Mesenchymal stem cell (in vitro differentiated cells and primary cell): Measurements from ENCODE around the gene TBX1.

Experiments
- DNase-seq: peaks from one replicate; pipeline ENCODE4 v3.0.0-alpha.2; 2013
- H2AFZ ChIP-seq: one replicate; pipeline ENCODE4 v1.6.1; 2013; ENCODE audit warnings: low read depth, mild to moderate bottlenecking, control low read depth, inconsistent platforms, low read length, moderate library complexity
- H2AK5ac ChIP-seq: 2 replicates; pipeline ENCODE4 v1.6.1; 2013; ENCODE audit warnings: low read length, moderate library complexity, mild to moderate bottlenecking, inconsistent platforms; ENCODE audit not compliant: severe bottlenecking
- H2BK120ac ChIP-seq: one replicate; pipeline ENCODE4 v1.6.1; 2013; ENCODE audit warnings: low read depth, mild to moderate bottlenecking, inconsistent platforms, low read length, moderate library complexity
- H2BK12ac ChIP-seq, 2 experiments: one replicate each; pipeline ENCODE4 v1.6.1; 2013; ENCODE audit warnings: inconsistent platforms in 2 of 2, low read length in 2 of 2, mild to moderate bottlenecking in 2 of 2, moderate library complexity in 2 of 2, control low read depth in 1 of 2
- H2BK15ac ChIP-seq: one replicate; pipeline ENCODE4 v1.6.1; 2013; ENCODE audit warnings: mild to moderate bottlenecking, low read depth, inconsistent platforms; ENCODE audit not compliant: poor library complexity, severe bottlenecking
- H2BK5ac ChIP-seq: 2 replicates; pipeline ENCODE4 v1.6.1; 2013; ENCODE audit warnings: low read depth, mild to moderate bottlenecking, low read length, control low read depth, inconsistent platforms; ENCODE audit not compliant: poor library complexity, severe bottlenecking
- H3K14ac ChIP-seq, 2 experiments: one replicate each; pipeline ENCODE4 v1.6.1; 2013; ENCODE audit warnings: inconsistent platforms in 2 of 2, low read length in 2 of 2, control low read depth in 1 of 2, mild to moderate bottlenecking in 1 of 2, moderate library complexity in 1 of 2
- H3K18ac ChIP-seq, 2 experiments: one replicate each; pipeline ENCODE4 v1.6.1; 2013; ENCODE audit warnings: inconsistent platforms in 2 of 2, low read length in 2 of 2, control low read depth in 1 of 2, low read depth in 1 of 2, mild to moderate bottlenecking in 1 of 2
- H3K23ac ChIP-seq, 2 experiments: one replicate each; pipeline ENCODE4 v1.6.1; 2013; ENCODE audit warnings: inconsistent platforms in 2 of 2, low read length in 2 of 2, mild to moderate bottlenecking in 2 of 2, moderate library complexity in 2 of 2, control low read depth in 1 of 2
- H3K27ac ChIP-seq: 2 replicates; pipeline ENCODE4 v1.5.1; 2013; ENCODE audit warnings: mild to moderate bottlenecking, moderate library complexity, low read length, control low read depth, inconsistent platforms; ENCODE audit not compliant: poor library complexity, severe bottlenecking
- H3K27me3 ChIP-seq, 2 experiments: 2 replicates each; pipeline versions ENCODE4 v1.6.1 to v1.7.0; 2013; ENCODE audit warnings: low read length in 2 of 2, mild to moderate bottlenecking in 2 of 2, moderate library complexity in 2 of 2, control low read depth in 1 of 2, inconsistent platforms in 1 of 2; ENCODE audit not compliant: control insufficient read depth in 1 of 2, insufficient read depth in 1 of 2
- H3K36me3 ChIP-seq, 2 experiments: 2 replicates each; pipeline versions ENCODE4 v1.6.1 to v1.7.0; 2013; ENCODE audit warnings: low read length in 2 of 2, control low read depth in 1 of 2, inconsistent platforms in 1 of 2, low read depth in 1 of 2, mild to moderate bottlenecking in 1 of 2; ENCODE audit not compliant: insufficient read depth in 2 of 2, control insufficient read depth in 1 of 2
- H3K4ac ChIP-seq, 2 experiments: one replicate each; pipeline ENCODE4 v1.6.1; 2013; ENCODE audit warnings: inconsistent platforms in 2 of 2, low read length in 2 of 2, mild to moderate bottlenecking in 2 of 2, moderate library complexity in 2 of 2, control low read depth in 1 of 2, low read depth in 1 of 2
- H3K4me1 ChIP-seq: 2 replicates; pipeline ENCODE4 v1.6.1; 2013; ENCODE audit warnings: low read depth, low read length, control low read depth; ENCODE audit not compliant: control insufficient read depth, insufficient read depth
- H3K4me2 ChIP-seq: 2 replicates; pipeline ENCODE4 v1.6.1; 2013; ENCODE audit warnings: low read length, mild to moderate bottlenecking, inconsistent platforms; ENCODE audit not compliant: poor library complexity, severe bottlenecking
- H3K4me3 ChIP-seq, 2 experiments: 2 replicates each; pipeline versions ENCODE4 v1.5.1 to v1.7.0; 2013; ENCODE audit warnings: low read length in 2 of 2, mild to moderate bottlenecking in 2 of 2, control low read depth in 1 of 2, low read depth in 1 of 2; ENCODE audit not compliant: insufficient read depth in 1 of 2
- H3K79me1 ChIP-seq: replicated peaks from 2 replicates; pipeline ENCODE4 v1.6.1; 2013; ENCODE audit warnings: mild to moderate bottlenecking, control low read depth, low read length, inconsistent platforms; ENCODE audit not compliant: poor library complexity, severe bottlenecking
- H3K9ac ChIP-seq: 2 replicates; pipeline ENCODE4 v1.7.0; 2013; ENCODE audit warnings: mild to moderate bottlenecking, low read length, moderate library complexity
- H3K9me3 ChIP-seq: 2 replicates; pipeline ENCODE4 v1.7.0; 2013; ENCODE audit warnings: mild to moderate bottlenecking, low read length; ENCODE audit not compliant: control insufficient read depth
- H4K8ac ChIP-seq: one replicate; pipeline ENCODE4 v1.6.1; 2013; ENCODE audit warnings: inconsistent platforms, mild to moderate bottlenecking, low read length, moderate library complexity
- H4K91ac ChIP-seq: one replicate; pipeline ENCODE4 v1.6.1; 2013; ENCODE audit warnings: mild to moderate bottlenecking, low read length, inconsistent platforms
- WGBS: methylation state at CpG from one replicate; pipeline ENCODE4 v1.1.7; 2013; ENCODE audit warnings: mixed read lengths; 5-methylcytosine and 5-hydroxymethylcytosine counted together

Gene TBX1

GRCh38 chr22:19755145-19755710, 5.3 kb upstream of the TBX1 start:
- H3K27ac ChIP-seq: no peak overlapping the region
- no peak overlapping the region for H3K23ac ChIP-seq
- H2BK15ac ChIP-seq: no peak overlapping the region
- H3K4ac ChIP-seq: no peak overlapping the region
- H4K91ac ChIP-seq: no peak overlapping the region
- H2BK120ac ChIP-seq: no peak overlapping the region
- H3K9me3 ChIP-seq: no peaks in the 10 kb centered on the region
- DNase-seq: no peak
- no peak overlapping the region for H3K4me3 ChIP-seq
- peaks cover 0 to 5% of the 10 kb centered on the region in 2 experiments for H3K36me3 ChIP-seq
- no peak overlapping the region for H2AFZ ChIP-seq
- H3K79me1 ChIP-seq: no peaks in the 10 kb centered on the region
- no peak overlapping the region for H2BK12ac ChIP-seq
- H3K14ac ChIP-seq: no peak overlapping the region
- no peak overlapping the region for H3K18ac ChIP-seq
- H3K27me3 ChIP-seq: peaks cover 68 to 94% of the 10 kb centered on the region in 2 experiments
- H3K4me2 ChIP-seq: no peak overlapping the region
- H3K9ac ChIP-seq: no peak overlapping the region
- H2BK5ac ChIP-seq: no peak overlapping the region
- 1% methylated on average over 59 of the region's 59 CpGs for WGBS
- no peak overlapping the region for H4K8ac ChIP-seq
- H2AK5ac ChIP-seq: no peak overlapping the region
- H3K4me1 ChIP-seq: peaks cover 36% of the 10 kb centered on the region

- H2BK120ac ChIP-seq: no peak overlapping the region
- H3K4me2 ChIP-seq: no peak overlapping the region
- H3K79me1 ChIP-seq: no peaks in the 10 kb centered on the region
- no peak overlapping the region for H2AK5ac ChIP-seq
- H3K4me3 ChIP-seq: no peak overlapping the region
- H3K36me3 ChIP-seq: peaks cover 0 to 5% of the 10 kb centered on the region in 2 experiments
- no peak overlapping the region for H4K91ac ChIP-seq
- H2BK12ac ChIP-seq: no peak overlapping the region
- H3K4ac ChIP-seq: no peak overlapping the region
- no peak overlapping the region for H4K8ac ChIP-seq
- H3K14ac ChIP-seq: no peak overlapping the region
- no peak overlapping the region for H3K18ac ChIP-seq
- DNase-seq: no peak
- H3K23ac ChIP-seq: peak overlapping the region in 1 of 2 experiments; percentile 9
- WGBS: 5% methylated on average over 26 of the region's 26 CpGs
- no peak overlapping the region for H2BK15ac ChIP-seq
- peaks cover 34% of the 10 kb centered on the region for H3K4me1 ChIP-seq
- H3K27me3 ChIP-seq: peaks cover 67 to 92% of the 10 kb centered on the region in 2 experiments
- no peak overlapping the region for H3K9ac ChIP-seq
- H2BK5ac ChIP-seq: no peak overlapping the region
- H3K9me3 ChIP-seq: no peaks in the 10 kb centered on the region
- H3K27ac ChIP-seq: no peak overlapping the region
- H2AFZ ChIP-seq: no peak overlapping the region
Observed at GRCh38 chr22:19755722-19756287, 4.8 kb upstream of the TBX1 start.

DNA sequence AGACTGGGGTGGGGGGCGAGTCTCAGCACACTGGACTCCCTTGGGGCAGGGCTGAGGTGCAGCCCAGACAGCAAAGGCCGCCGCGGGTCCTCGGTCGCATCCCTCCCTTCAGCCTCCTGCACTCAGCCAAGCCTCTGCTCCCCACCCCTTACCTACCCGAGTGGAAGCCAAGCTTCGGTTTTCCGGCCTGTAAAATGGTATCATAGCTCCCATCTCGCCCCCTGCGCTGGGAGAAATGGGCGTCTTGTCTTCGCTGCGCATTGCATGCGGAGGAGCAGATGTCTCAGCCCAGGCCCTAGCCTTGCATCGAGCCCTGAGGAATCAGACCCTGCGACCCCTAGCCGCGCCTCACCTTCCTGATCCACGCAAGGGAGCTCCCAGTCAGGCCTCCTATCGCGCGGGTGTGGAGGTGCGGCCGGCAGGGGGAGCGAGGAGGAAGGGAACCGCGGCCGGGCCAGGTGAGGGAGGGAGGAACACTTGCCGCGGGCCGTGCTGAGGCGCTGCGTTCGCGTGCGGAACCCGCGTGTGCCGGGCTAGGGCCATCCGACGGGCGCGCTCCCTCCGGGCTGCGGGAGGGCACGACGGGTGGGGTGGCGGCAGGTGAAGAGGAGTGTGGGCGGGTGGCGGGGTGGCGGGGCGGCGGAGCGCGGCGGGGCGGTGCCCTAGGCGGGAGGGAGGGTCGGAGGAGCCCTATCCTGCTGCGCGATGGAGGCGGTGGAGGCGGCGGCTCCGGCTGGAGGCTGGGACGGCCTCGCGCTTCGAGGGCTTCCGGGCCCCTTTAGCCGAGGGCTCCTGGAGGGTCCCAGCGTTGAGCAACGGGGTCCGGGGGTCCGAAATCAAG, 4.1 kb upstream of the TBX1 start:
- Histone ChIP-seq H2BK12ac (no peak overlapping the region), H3K9me3 (no peaks in the 10 kb centered on the region)
- WGBS: 7% methylated on average over 52 of the region's 76 CpGs

More for the DNA sequence above, 4.1 kb upstream of the TBX1 start:
- no peak overlapping the region for H2AFZ ChIP-seq
- H2BK120ac ChIP-seq: no peak overlapping the region
- no peak overlapping the region for H3K4ac ChIP-seq
- H4K91ac ChIP-seq: no peak overlapping the region
- peaks cover 67 to 88% of the 10 kb centered on the region in 2 experiments for H3K27me3 ChIP-seq
- H3K4me1 ChIP-seq: peaks cover 34% of the 10 kb centered on the region
- H3K4me3 ChIP-seq: no peak overlapping the region
- no peak overlapping the region for H2BK5ac ChIP-seq
- no peak overlapping the region for H3K18ac ChIP-seq
- no peak overlapping the region for H2AK5ac ChIP-seq
- H3K27ac ChIP-seq: no peak overlapping the region
- no peaks in the 10 kb centered on the region for H3K79me1 ChIP-seq
- no peak overlapping the region for H2BK15ac ChIP-seq
- H3K14ac ChIP-seq: no peak overlapping the region
- H4K8ac ChIP-seq: no peak overlapping the region
- peaks cover 0 to 5% of the 10 kb centered on the region in 2 experiments for H3K36me3 ChIP-seq
- H3K4me2 ChIP-seq: peak overlapping the region; percentile 43
- H3K9ac ChIP-seq: no peak overlapping the region
- DNase-seq: peak; percentile 20
- H3K23ac ChIP-seq: no peak overlapping the region
